ENCODE measurements around the gene KCNAB1. TPM values are rescaled to one million over a fixed set of nuclear protein-coding genes. Genes with fewer than 3 reads are reported as not detected.

Gene KCNAB1
- total and polyA plus RNA-seq, 4 donors = 0.76 to 2.8 (median 1.0) TPM

- 49% methylated on average over 4 of the region's 4 CpGs for WGBS
- H3K27me3 ChIP-seq (ENCODE audit: control insufficient read depth in 4 of 4, insufficient read depth in 4 of 4, low read length in 3 of 4) = no peaks in the 10 kb centered on the region
Observed at GRCh38 chr3:156209631-156210335, 89.4 kb downstream of the KCNAB1 start.

GRCh38 chr3:156211583-156211982 lies 91.2 kb downstream of the KCNAB1 start:
- H3K27me3 ChIP-seq (ENCODE audit: control insufficient read depth in 4 of 4, insufficient read depth in 4 of 4, low read length in 3 of 4) = no peaks in the 10 kb centered on the region
- H3K4me3 ChIP-seq (ENCODE audit: low read depth in 1 of 3, low read length in 3 of 3) = no peak overlapping the region
- H3K9ac ChIP-seq (ENCODE audit: low read depth in 1 of 2, low read length in 2 of 2) = no peak overlapping the region
- no peaks in the 10 kb centered on the region for H3K9me3 ChIP-seq (ENCODE audit: control insufficient read depth in 4 of 4, low read length in 3 of 4)
- 49% methylated on average over 2 of the region's 2 CpGs for WGBS
- DNase-seq (ENCODE audit: low spot score) = no peak
- no peak overlapping the region for H3K27ac ChIP-seq (ENCODE audit: low read depth in 1 of 2, low read length in 2 of 2)
- H3K36me3 ChIP-seq (ENCODE audit: control insufficient read depth in 4 of 4, insufficient read depth in 3 of 4, low read depth in 1 of 4, low read length in 3 of 4) = no peaks in the 10 kb centered on the region
- no peaks in the 10 kb centered on the region for H3K4me1 ChIP-seq (ENCODE audit: control insufficient read depth in 4 of 4, insufficient read depth in 4 of 4, low read length in 3 of 4)
- TF ChIP-seq YY1 (IDR thresholded peaks at IDR 0.05) = no peak
- no peak for TF ChIP-seq ATF3 (IDR thresholded peaks at IDR 0.05)
- TF ChIP-seq HNF4A (conservative IDR thresholded peaks at IDR 0.05) = no peak
- no peak for TF ChIP-seq CTCF (IDR thresholded peaks at IDR 0.05; ENCODE audit: low read depth, low read length, missing input control)
- no peak for TF ChIP-seq GABPA (IDR thresholded peaks at IDR 0.05 in 1 of 2, conservative IDR thresholded peaks at IDR 0.05 in 1 of 2)
- TF ChIP-seq RXRA (IDR thresholded peaks at IDR 0.05) = no peak
- TF ChIP-seq RAD21 (IDR thresholded peaks at IDR 0.05) = no peak
- no peak for TF ChIP-seq FOXA1 (IDR thresholded peaks at IDR 0.05)
- TF ChIP-seq JUND (IDR thresholded peaks at IDR 0.05) = no peak
- TF ChIP-seq EGR1 (IDR thresholded peaks at IDR 0.05; ENCODE audit: low read depth in 2 of 2) = no peak
- no peak for TF ChIP-seq SP1 (IDR thresholded peaks at IDR 0.05)
- TF ChIP-seq MAX (IDR thresholded peaks at IDR 0.05) = no peak
- no peak for TF ChIP-seq ZBTB33 (IDR thresholded peaks at IDR 0.05)

More at GRCh38 chr3:156209631-156210335, 89.4 kb downstream of the KCNAB1 start:
- Histone ChIP-seq H3K9ac (ENCODE audit: low read depth in 1 of 2, low read length in 2 of 2) (no peak overlapping the region), H3K4me3 (ENCODE audit: low read depth in 1 of 3, low read length in 3 of 3) (no peak overlapping the region), H3K27ac (ENCODE audit: low read depth in 1 of 2, low read length in 2 of 2) (no peak overlapping the region), H3K9me3 (ENCODE audit: control insufficient read depth in 4 of 4, low read length in 3 of 4) (no peaks in the 10 kb centered on the region), H3K4me1 (ENCODE audit: control insufficient read depth in 4 of 4, insufficient read depth in 4 of 4, low read length in 3 of 4) (no peaks in the 10 kb centered on the region), H3K36me3 (ENCODE audit: control insufficient read depth in 4 of 4, insufficient read depth in 3 of 4, low read depth in 1 of 4, low read length in 3 of 4) (no peaks in the 10 kb centered on the region)
- no peak for DNase-seq (ENCODE audit: low spot score)
- TF ChIP-seq EGR1 (IDR thresholded peaks at IDR 0.05; ENCODE audit: low read depth in 2 of 2) (no peak), RAD21 (IDR thresholded peaks at IDR 0.05) (no peak), ATF3 (IDR thresholded peaks at IDR 0.05) (no peak), TAF1 (conservative IDR thresholded peaks at IDR 0.05) (no peak), NR2F2 (IDR thresholded peaks at IDR 0.05) (no peak), SP1 (IDR thresholded peaks at IDR 0.05) (no peak), GABPA (IDR thresholded peaks at IDR 0.05 in 1 of 2, conservative IDR thresholded peaks at IDR 0.05 in 1 of 2) (no peak), JUND (IDR thresholded peaks at IDR 0.05) (no peak), CTCF (IDR thresholded peaks at IDR 0.05; ENCODE audit: low read depth, low read length, missing input control) (no peak), ZBTB33 (IDR thresholded peaks at IDR 0.05) (no peak), HNF4G (IDR thresholded peaks at IDR 0.05) (no peak), FOXA1 (IDR thresholded peaks at IDR 0.05) (no peak), RXRA (IDR thresholded peaks at IDR 0.05) (no peak)

Measured in liver (tissue), 9 donors.